IPS-15b (cell line): ENCODE data around the gene ITPRIP.

Experiments
- H3K27me3 ChIP-seq: one replicate; pipeline ENCODE4 v1.6.1; 2013; ENCODE audit warnings: low read length; ENCODE audit not compliant: control insufficient read depth, insufficient read depth
- H3K36me3 ChIP-seq: one replicate; pipeline ENCODE4 v1.6.1; 2013; ENCODE audit warnings: low read length; ENCODE audit not compliant: control insufficient read depth, insufficient read depth
- H3K4me1 ChIP-seq: one replicate; pipeline ENCODE4 v1.6.1; 2013; ENCODE audit warnings: mild to moderate bottlenecking, low read length; ENCODE audit not compliant: control insufficient read depth, insufficient read depth
- H3K4me3 ChIP-seq: one replicate; pipeline ENCODE4 v1.5.1; 2013; ENCODE audit warnings: low read depth, low read length
- H3K9ac ChIP-seq: one replicate; pipeline ENCODE4 v1.6.1; 2013; ENCODE audit warnings: low read depth, mild to moderate bottlenecking, low read length
- H3K9me3 ChIP-seq: one replicate; pipeline ENCODE4 v1.6.1; 2013; ENCODE audit warnings: mild to moderate bottlenecking, low read length; ENCODE audit not compliant: control insufficient read depth, insufficient read depth

Gene ITPRIP

DNA sequence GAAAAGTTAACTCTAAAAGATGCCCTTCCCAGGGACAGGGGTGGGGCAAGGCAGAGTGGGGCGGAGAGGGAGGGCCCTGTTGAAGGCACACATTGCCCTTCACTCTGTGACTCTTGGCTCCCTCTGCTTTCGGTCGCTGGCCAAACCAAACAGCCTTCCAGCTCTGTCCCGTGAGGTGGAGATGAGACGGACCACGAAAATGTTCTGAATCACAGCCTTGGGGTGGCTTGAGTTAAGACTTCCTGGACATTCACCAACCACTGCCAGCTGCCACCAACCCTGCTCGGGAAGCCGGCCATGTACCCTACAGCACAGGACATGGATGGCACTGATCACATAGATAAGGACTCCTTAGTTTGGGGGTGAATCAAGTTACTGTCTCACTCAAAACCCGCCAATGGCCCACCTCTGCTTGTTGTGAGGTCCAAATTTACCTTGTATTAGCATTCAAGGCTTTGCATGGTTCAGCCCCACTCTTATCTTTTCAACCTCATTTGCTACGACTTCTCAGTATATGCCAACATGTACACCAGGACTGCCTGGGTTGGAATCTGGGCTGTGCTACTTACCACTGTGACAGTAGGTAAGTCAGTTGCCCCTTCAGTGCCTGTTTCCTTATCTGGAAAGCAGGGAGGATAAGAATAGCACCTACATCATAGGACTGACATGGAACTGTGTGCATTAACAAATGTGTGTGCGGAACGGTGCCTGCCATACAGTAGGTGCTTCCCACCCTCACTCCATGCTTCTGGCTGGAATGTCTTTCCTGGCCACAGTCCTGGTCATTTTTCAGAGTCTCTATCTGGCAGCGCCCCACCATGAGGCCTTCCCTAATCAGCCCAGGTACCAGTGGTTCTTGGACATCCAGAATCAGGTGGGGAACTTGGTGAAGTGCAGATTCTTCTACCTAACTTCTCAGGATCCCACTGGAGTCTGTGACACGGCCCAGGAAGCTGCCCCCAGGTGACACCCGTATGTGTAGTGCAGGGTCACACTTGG, 28.0 kb downstream of the ITPRIP start:
- Histone ChIP-seq H3K9ac (no peak overlapping the region), H3K4me1 (no peaks in the 10 kb centered on the region), H3K27me3 (no peaks in the 10 kb centered on the region), H3K36me3 (peaks cover 24% of the 10 kb centered on the region), H3K4me3 (no peak overlapping the region), H3K9me3 (no peaks in the 10 kb centered on the region)

DNA sequence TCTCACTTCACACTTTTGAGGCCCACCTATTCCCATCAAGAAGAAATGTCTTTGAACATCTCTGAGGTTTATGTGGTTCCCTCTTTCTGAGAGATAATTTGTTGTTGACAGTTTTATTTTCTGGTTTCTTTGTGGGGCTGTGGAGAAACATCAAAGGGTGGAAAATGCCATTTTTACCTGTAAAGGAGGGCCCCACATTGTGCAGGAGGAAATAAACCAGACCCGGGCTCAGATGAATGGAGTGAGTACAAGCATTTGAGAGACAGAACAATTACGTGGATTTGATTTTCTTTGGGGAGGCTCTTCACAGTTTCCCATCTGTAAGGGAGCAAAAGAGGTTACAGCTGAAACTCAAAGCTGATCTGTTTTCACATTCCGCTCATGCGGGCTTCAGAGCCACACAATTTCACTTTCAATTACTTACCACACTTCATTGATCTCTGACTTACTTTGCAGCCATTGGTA, 29.8 kb downstream of the ITPRIP start:
- Histone ChIP-seq H3K4me3 (no peak overlapping the region), H3K27me3 (no peaks in the 10 kb centered on the region), H3K9me3 (peaks cover 6% of the 10 kb centered on the region), H3K9ac (no peak overlapping the region), H3K36me3 (peaks cover 6% of the 10 kb centered on the region), H3K4me1 (no peaks in the 10 kb centered on the region)

DNA sequence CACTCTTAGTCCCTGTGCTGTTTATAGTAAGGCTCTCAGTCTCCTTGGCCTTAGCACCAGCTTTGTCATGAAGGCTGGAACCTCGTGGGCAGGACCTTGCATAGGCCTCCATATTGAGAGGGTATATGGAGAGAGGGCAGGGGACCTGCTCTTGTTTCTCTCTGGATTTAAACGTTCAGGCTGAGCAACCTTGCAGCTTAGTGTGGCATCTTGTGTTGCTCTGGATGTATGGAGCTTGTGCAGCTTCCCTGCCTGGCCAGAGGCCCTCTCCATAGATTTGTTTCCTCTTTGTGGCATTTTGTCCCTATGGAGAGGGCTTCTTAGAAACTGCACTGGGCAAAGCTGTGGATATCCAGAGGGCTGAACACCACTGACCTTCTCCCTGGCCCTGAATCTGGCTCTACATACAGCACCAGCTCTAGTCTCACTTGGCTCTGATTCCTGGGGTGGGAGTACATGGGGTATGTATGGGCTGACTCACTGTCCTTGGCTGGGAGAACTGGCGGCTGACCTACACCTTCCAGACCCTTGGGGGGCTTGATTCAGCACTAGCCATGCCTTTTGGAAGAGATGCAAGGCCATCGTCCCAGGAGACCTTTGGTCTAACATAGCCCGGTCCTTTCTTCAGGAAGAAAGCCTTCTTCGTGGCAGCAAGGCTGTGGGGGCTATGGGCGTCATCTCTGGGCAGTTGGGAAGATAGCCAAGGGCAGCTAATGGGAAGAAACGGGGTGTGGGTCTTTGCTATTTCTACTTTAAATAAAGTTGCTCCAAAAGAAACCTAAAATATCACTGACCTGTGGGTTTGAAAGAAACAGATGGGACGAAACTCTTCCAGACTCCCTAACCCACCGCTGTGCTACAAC, 30.5 kb downstream of the ITPRIP start:
- no peaks in the 10 kb centered on the region for H3K4me1 ChIP-seq
- no peaks in the 10 kb centered on the region for H3K27me3 ChIP-seq
- no peak overlapping the region for H3K9ac ChIP-seq
- peaks cover 6% of the 10 kb centered on the region for H3K9me3 ChIP-seq
- no peak overlapping the region for H3K4me3 ChIP-seq
- H3K36me3 ChIP-seq = no peaks in the 10 kb centered on the region

DNA sequence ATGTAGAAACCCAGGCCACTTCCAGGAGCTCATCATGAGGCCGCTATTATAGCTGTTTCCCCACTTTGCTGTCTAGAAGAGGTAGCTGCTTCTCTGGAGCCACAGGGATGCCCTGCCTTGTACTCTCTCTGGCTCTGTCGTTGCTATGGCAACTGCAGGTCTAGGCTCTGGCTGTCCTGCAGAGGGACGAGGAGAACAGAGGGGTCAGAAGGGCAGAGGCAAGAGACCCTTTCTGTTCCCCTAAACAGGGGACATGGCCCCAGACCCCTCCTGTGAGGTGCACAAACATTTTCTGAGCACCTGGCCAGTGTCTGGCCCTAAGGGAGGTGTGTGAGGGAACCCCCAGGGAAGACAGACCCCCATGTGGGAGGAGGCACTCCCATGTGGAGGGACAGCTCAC, 31.4 kb downstream of the ITPRIP start:
- Histone ChIP-seq H3K9ac (no peak overlapping the region), H3K36me3 (no peaks in the 10 kb centered on the region), H3K4me1 (no peaks in the 10 kb centered on the region), H3K9me3 (peaks cover 6% of the 10 kb centered on the region), H3K4me3 (no peak overlapping the region), H3K27me3 (no peaks in the 10 kb centered on the region)

DNA sequence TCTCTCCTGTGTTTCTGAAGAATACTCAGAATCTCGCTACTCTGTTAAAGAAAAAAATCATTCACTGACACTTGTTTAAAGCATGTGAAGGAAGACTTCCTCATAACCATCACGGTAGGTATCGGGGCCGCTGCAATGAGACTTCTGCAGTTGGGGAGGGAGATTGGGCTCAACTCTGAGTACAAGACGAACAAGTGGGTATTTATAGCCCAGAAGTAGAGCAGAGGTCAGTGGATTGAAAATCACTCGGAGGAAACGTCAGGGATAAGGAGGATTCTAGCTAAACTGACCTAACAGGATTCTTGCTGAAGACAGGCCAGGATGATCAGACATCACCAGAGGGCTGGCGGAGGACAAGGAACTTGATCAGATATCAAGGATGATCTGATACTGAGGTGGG, 33.3 kb downstream of the ITPRIP start:
- no peaks in the 10 kb centered on the region for H3K36me3 ChIP-seq
- no peak overlapping the region for H3K4me3 ChIP-seq
- H3K9me3 ChIP-seq = peaks cover 6% of the 10 kb centered on the region
- H3K27me3 ChIP-seq = no peaks in the 10 kb centered on the region
- no peak overlapping the region for H3K9ac ChIP-seq
- no peaks in the 10 kb centered on the region for H3K4me1 ChIP-seq

DNA sequence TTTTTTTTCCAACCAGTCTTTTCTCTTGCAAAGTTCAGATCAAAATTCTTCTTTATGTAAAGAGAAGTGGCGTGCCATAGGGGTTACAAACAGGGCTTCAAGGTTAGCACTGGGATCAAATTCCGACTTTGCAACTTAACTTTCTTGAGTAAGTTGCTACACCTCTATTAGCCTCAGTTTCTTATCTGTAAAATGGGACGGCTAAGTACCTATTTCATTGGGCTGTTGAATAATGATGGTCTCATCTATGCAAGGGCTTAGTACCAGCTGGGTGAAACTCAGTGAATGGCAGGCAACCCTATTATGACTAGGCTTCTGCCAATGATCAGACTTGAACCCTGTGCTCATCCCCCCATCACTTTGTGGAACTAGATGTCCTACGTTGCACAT, 33.9 kb downstream of the ITPRIP start:
- Histone ChIP-seq H3K4me3 (no peak overlapping the region), H3K36me3 (no peaks in the 10 kb centered on the region), H3K27me3 (no peaks in the 10 kb centered on the region), H3K4me1 (no peaks in the 10 kb centered on the region), H3K9me3 (peaks cover 6% of the 10 kb centered on the region), H3K9ac (no peak overlapping the region)

DNA sequence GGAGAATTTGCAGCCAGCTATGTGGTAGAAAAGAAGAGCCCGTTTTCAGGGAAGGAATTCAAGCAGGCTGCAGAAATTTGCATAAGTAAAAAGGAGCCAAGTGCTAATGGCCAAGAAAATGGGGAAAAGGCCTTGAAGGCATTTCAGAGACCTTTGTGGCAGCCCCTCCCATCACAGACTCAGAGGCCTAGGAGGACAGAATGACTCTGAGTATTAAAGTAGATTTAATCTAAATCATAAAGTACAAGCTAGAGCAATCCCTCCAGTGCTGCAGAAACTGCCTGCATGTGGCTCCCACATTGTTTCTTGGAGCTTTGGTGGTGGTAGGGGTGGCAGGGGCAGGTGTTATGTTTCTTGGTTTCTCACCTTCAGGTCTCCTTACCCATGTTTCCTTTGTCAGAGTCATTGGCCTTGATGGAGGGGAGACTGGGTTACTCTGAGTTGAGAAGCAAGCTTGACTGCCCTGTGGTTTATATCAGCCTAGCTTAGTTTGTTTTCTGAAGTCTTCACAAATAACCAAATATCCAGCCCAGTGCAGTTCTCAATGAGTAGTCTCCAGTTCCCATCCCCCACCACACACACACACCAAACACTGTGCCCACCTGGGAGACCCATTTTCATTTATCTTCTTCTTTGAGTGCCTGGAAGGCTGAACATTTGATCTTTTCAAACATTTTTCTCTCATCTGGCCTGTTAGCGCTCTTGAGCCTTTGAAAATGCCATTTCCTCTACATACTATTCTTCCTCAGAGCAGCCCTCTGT, 34.5 kb downstream of the ITPRIP start:
- H3K4me3 ChIP-seq = no peak overlapping the region
- H3K27me3 ChIP-seq = no peaks in the 10 kb centered on the region
- H3K9ac ChIP-seq = no peak overlapping the region
- no peaks in the 10 kb centered on the region for H3K4me1 ChIP-seq
- no peaks in the 10 kb centered on the region for H3K36me3 ChIP-seq
- peaks cover 6% of the 10 kb centered on the region for H3K9me3 ChIP-seq

DNA sequence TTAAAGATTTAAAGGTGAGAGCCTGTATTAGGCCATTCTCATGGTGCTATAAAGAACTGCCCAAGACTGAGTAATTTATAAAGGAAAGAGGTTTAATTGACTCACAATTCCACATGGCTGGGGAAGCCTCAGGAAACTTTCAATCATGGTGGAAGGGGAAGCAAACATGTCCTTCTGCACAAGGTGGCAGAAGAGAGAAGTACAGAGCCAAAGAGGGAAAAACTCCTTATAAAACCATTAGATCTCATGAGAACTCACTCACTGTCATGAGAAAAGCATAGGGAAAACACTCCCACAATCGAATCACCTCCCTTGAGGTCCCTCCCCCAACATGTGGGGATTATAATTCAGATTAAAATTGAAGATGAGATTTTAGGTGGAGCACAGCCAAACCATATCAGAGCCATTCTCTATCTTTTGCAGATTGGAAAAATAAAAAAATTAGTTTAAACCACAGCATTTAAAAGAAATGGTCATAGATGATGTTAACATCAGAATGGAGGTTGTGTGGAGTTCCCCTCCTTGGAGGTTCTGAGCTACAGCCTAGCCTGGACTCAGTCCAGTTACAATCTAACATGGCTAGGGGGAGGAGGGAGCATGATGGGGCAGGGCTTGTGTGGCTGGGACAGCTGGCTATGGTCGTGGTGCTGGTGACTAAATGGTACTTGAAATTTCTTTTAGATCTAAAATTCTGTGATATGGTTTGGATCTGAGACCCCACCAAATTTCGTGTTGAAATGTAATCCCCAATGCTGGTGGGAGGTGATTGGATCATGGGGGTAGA, 36.2 kb downstream of the ITPRIP start:
- Histone ChIP-seq H3K4me3 (no peak overlapping the region), H3K4me1 (no peaks in the 10 kb centered on the region), H3K36me3 (no peaks in the 10 kb centered on the region), H3K9ac (no peak overlapping the region), H3K9me3 (peaks cover 6% of the 10 kb centered on the region), H3K27me3 (no peaks in the 10 kb centered on the region)

DNA sequence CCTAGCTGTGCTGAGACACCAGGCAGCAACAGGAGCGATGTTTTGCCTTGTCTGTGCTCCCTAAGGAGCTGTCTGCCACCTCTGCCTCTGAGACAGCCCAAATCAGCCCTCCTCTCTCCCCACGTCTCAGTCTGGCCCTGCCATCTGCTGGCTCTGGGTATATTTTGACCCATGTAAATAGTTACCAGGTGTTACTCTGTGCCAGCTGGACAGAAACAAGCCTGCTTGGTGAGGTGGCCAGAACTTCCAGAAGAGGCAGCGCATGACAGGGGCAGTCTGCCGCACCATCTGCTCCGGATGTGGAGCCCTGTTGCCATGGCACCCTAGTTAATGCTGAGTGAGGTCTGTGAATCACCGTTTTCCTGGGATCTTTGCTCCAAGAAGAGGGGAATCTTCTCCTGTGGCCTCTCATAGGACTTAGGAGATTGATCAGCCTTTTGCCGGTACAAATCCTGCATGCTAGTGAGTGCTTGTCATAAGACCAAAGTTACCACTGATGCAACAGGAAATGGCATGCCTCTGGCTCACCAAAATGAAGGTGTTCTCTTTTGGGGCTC, 37.5 kb downstream of the ITPRIP start:
- Histone ChIP-seq H3K4me3 (no peak overlapping the region), H3K9ac (no peak overlapping the region), H3K4me1 (no peaks in the 10 kb centered on the region), H3K36me3 (no peaks in the 10 kb centered on the region), H3K9me3 (peaks cover 6% of the 10 kb centered on the region), H3K27me3 (no peaks in the 10 kb centered on the region)

DNA sequence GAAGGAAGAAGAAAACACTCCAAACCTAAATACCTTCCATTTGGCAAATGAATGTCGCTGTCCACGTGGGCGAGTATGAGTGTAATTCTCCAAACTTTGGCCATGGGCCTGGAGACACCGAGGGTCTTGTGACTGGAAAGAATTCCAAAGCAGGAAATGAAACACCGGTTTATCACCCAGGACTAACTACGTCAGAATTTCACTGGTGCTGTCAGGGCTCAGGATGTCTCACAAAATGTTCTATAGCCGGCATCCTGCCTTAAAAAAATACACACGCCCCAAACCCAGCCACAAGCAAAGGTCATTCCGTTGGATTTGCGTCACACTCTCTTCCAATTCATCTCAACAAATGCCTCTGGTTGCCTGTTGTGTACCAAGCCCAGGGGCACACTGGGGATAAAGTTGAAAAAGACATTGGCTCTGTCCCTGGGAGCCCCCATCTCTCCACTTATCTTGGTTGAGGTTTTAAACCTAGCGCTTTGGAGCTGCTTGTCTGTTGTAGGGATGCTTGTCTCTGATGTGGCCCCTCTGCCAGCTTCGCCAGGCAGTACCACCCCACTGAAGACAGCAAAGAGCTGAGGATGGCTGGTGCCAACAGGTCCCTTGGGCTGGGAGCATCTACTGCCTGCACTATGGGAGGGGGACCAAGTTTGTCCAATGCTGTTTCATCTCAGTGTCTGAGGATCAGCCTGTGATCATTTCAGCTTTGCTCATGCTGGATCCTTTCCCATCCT, 38.1 kb downstream of the ITPRIP start:
- Histone ChIP-seq H3K4me3 (no peak overlapping the region), H3K27me3 (no peaks in the 10 kb centered on the region), H3K9me3 (peaks cover 6% of the 10 kb centered on the region), H3K4me1 (no peaks in the 10 kb centered on the region), H3K36me3 (no peaks in the 10 kb centered on the region), H3K9ac (no peak overlapping the region)
